ENCODE data around the gene SYNRG.

SYNRG gene

GRCh38 chr17:37576281-37576680 lies 32.9 kb downstream of the SYNRG start:
- ChIA-PET CTCF (no interaction called here), POLR2A (no interaction called here)
- TF ChIP-seq ARNT (IDR thresholded peaks at IDR 0.05) (no peak), FOXK2 (IDR thresholded peaks at IDR 0.05) (no peak), SP1 (IDR thresholded peaks at IDR 0.05) (no peak), CTBP1 (IDR thresholded peaks at IDR 0.05; ENCODE audit: borderline replicate concordance) (no peak), LEF1 (IDR thresholded peaks at IDR 0.05; ENCODE audit: borderline replicate concordance) (no peak), PKNOX1 (IDR thresholded peaks at IDR 0.05) (no peak), ELF4 (IDR thresholded peaks at IDR 0.05) (no peak), TARDBP (IDR thresholded peaks at IDR 0.05) (no peak)
- DNase-seq (ENCODE audit: extremely low spot score): no peak

GRCh38 chr17:37574427-37574826 lies 34.8 kb downstream of the SYNRG start:
- TF ChIP-seq FOXK2 (IDR thresholded peaks at IDR 0.05): no peak
- TF ChIP-seq LEF1 (IDR thresholded peaks at IDR 0.05; ENCODE audit: borderline replicate concordance): no peak
- TF ChIP-seq NFRKB (IDR thresholded peaks at IDR 0.05): no peak
- TF ChIP-seq SUZ12 (IDR thresholded peaks at IDR 0.05): no peak
- no peak for TF ChIP-seq ZNF384 (IDR thresholded peaks at IDR 0.05)
- TF ChIP-seq FOXA1 (IDR thresholded peaks at IDR 0.05): no peak
- TF ChIP-seq ARNT (IDR thresholded peaks at IDR 0.05): no peak
- TF ChIP-seq PKNOX1 (IDR thresholded peaks at IDR 0.05): no peak
- no peak for TF ChIP-seq SP1 (IDR thresholded peaks at IDR 0.05)
- no peak for TF ChIP-seq BHLHE40 (IDR thresholded peaks at IDR 0.05; ENCODE audit: borderline replicate concordance)
- no peak for TF ChIP-seq CTBP1 (IDR thresholded peaks at IDR 0.05; ENCODE audit: borderline replicate concordance)
- TF ChIP-seq FOXM1 (IDR thresholded peaks at IDR 0.05; ENCODE audit: borderline replicate concordance): no peak
- TF ChIP-seq L3MBTL2 (conservative IDR thresholded peaks at IDR 0.05): no peak
- no peak for TF ChIP-seq HDGF (IDR thresholded peaks at IDR 0.05; ENCODE audit: borderline replicate concordance)
- no peak for TF ChIP-seq ELF4 (IDR thresholded peaks at IDR 0.05)
- DNase-seq (ENCODE audit: extremely low spot score): no peak
- ChIA-PET POLR2A (no interaction called here), CTCF (no interaction called here)

GRCh38 chr17:37571674-37572073 lies 37.5 kb downstream of the SYNRG start:
- ChIA-PET POLR2A (no interaction called here), CTCF (no interaction called here)
- TF ChIP-seq HDGF (IDR thresholded peaks at IDR 0.05; ENCODE audit: borderline replicate concordance) (no peak), LEF1 (IDR thresholded peaks at IDR 0.05; ENCODE audit: borderline replicate concordance) (no peak), ZNF384 (IDR thresholded peaks at IDR 0.05) (no peak), FOXM1 (IDR thresholded peaks at IDR 0.05; ENCODE audit: borderline replicate concordance) (no peak)
- no peak for DNase-seq (ENCODE audit: extremely low spot score)

- CTCF ChIA-PET: interaction anchor here (0.6 to 1.6 kb wide), 6 partner anchors 11 to 295 kb away, joined by 3 to 6 read pairs (median 4); no protein-coding TSS in a partner anchor
- TF ChIP-seq SUZ12 (IDR thresholded peaks at IDR 0.05): no peak
- no peak for TF ChIP-seq ARNT (IDR thresholded peaks at IDR 0.05)
- no peak for TF ChIP-seq ELF4 (IDR thresholded peaks at IDR 0.05)
- no peak for TF ChIP-seq PKNOX1 (IDR thresholded peaks at IDR 0.05)
- TF ChIP-seq NFRKB (IDR thresholded peaks at IDR 0.05): no peak
- TF ChIP-seq SP1 (IDR thresholded peaks at IDR 0.05): no peak
- TF ChIP-seq CTBP1 (IDR thresholded peaks at IDR 0.05; ENCODE audit: borderline replicate concordance): no peak
- peak; percentile 49 for DNase-seq (ENCODE audit: extremely low spot score)
Measured at GRCh38 chr17:37570527-37571093, 38.6 kb downstream of the SYNRG start.

GRCh38 chr17:37568350-37569053 lies 40.7 kb downstream of the SYNRG start:
- ChIA-PET POLR2A (no interaction called here), CTCF (interaction anchor here (0.6 kb wide), 1 partner anchor 10 kb away, joined by 3 read pairs; no protein-coding TSS in a partner anchor)
- DNase-seq (ENCODE audit: extremely low spot score): no peak
- TF ChIP-seq HDGF (IDR thresholded peaks at IDR 0.05; ENCODE audit: borderline replicate concordance) (no peak), PKNOX1 (IDR thresholded peaks at IDR 0.05) (no peak), LEF1 (IDR thresholded peaks at IDR 0.05; ENCODE audit: borderline replicate concordance) (no peak), FOXK2 (IDR thresholded peaks at IDR 0.05) (no peak), NFRKB (IDR thresholded peaks at IDR 0.05) (no peak), ARNT (IDR thresholded peaks at IDR 0.05) (no peak), FOXA1 (IDR thresholded peaks at IDR 0.05) (no peak), SP1 (IDR thresholded peaks at IDR 0.05) (no peak), SUZ12 (IDR thresholded peaks at IDR 0.05) (no peak), ELF4 (IDR thresholded peaks at IDR 0.05) (no peak), ZNF384 (IDR thresholded peaks at IDR 0.05) (no peak), L3MBTL2 (conservative IDR thresholded peaks at IDR 0.05) (no peak), CTBP1 (IDR thresholded peaks at IDR 0.05; ENCODE audit: borderline replicate concordance) (no peak)

More at GRCh38 chr17:37570527-37571093, 38.6 kb downstream of the SYNRG start:
- POLR2A ChIA-PET: no interaction called here

GRCh38 chr17:37567538-37567937 lies 41.7 kb downstream of the SYNRG start:
- no peak for DNase-seq (ENCODE audit: extremely low spot score)
- POLR2A ChIA-PET: no interaction called here
- TF ChIP-seq FOXK2 (IDR thresholded peaks at IDR 0.05) (no peak), NFRKB (IDR thresholded peaks at IDR 0.05) (no peak), ZNF384 (IDR thresholded peaks at IDR 0.05) (no peak), SUZ12 (IDR thresholded peaks at IDR 0.05) (no peak)
- CTCF ChIA-PET: no interaction called here

Data from HEK293T (cell line).